HG02870 (cell line): ENCODE data around the gene PER1.
"Not testable (repeated sequence)": the region's sequence is repeated elsewhere in the genome, so short reads cannot be mapped to it uniquely, and the experiment has no call there.

Experiments used
- ATAC-seq: cut with Tn5 transposase; IDR thresholded peaks from one replicate; pipeline ENCODE4 v1.9.1; 2021; ENCODE audit warnings: mild to moderate bottlenecking, moderate library complexity; ENCODE audit not compliant: unreplicated experiment

PER1 gene

DNA sequence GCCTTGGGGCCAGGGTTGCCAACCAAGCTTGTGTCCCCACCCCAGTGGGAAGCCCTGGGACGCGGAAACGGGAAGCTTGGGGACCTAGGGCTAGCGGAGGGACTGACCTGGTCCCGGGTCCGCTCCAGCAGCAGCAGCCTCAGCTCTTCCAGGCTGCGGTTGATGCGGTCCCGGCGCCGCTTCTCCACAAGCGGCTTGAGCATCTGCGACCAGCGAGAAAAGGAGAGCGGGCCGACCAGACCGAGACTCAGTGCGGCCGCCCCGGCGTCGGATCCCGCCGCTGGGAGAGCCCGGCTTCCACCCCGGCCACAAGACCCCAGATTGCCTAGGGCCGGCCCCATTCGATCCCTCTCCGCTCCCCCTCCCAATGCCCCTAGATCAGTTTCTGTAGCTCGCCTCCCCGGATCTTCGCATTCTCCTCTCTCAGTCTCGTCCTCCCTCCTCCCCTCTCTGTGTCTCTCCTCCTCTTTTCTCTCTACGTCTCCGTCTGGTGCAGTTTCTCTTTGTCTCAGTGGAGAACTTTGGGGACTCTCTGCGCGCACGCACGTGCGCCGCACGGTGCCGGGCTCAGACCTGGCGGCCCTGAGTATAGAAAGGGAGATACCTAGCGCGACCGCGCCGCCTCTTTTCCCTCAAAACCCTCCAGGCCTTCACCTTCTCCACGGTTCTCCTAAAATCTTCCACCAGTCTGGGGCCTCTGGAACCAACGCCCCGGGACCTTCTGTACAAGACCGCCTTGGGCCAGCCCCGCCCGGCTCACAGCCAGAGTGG lies 29.1 kb downstream of the PER1 start:
- ATAC-seq, result no peak

DNA sequence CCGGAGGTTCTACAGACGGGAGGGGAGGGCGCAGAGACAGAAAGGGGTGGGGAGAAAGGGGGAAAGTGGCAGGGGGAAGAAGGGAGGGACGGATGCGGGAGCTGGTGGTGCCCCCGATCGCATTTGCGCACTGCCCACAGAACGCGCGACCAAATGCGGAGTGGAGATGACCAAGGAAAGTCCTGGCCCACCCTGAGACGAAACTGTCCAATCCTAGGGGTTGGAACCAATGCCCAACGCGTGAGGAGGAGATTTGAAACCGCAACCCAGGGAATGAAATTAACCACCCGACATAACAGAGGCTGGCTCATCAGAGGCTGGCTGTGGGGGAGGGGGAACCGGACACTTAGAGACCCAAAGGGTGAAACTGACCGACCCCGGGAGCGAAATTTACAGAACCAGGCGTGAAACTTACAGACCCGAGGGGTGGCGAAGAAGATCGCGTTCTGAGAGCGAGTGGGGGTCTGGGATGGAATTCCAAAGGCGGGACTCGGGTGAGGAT lies 29.7 kb downstream of the PER1 start:
- no peak for ATAC-seq

DNA sequence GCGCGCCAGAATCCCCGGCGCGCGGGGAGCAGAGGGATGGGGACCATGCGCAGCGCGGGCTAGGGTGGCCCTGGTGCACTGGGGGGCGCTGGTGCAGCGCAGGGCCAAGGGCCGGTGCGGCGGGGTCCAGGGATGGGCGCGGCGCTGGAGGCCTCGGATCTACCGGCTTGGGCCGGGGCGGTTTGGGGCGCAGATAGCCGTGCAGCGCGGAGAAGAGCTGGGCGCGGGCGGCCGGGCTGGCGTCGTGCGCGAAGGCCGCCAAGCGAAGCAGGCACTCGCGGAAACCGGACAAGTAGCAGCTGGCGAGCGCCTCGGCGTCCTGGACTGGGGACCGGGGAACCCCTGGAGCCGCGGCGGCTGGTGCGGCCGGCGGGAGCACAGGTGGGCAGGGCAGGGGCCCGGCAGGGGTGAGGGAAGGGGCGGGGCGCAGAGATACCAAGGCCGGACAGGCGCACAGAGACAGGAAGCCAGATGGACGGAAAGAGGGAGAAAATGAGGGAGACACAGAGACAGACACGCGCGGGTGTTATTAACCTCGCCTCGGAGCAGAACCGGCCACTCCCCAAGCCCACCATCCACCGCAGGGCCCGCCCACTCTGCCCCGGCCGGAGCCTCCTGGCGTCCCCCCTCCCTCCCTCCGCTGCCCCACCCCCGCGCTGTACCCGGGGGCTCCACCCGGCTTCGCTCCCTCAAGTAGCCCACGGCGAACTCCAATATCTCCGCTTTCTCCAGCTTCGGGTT lies 30.4 kb downstream of the PER1 start:
- ATAC-seq, result peak; percentile 23

DNA sequence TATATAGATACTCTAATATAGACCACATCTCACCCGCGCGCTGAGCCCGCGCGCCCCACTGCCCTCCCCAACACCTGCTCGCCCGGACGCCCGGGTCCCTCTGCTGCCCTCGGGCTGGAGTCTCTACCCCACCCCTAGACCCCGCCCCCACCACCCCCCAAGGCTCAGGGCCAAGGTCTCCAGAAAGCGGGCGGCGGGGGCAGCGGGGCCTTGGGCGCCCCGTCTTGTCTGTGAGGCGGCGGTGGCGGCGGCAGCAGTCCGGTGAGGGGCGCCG lies 30.9 kb downstream of the PER1 start:
- peak; percentile 1 for ATAC-seq

DNA sequence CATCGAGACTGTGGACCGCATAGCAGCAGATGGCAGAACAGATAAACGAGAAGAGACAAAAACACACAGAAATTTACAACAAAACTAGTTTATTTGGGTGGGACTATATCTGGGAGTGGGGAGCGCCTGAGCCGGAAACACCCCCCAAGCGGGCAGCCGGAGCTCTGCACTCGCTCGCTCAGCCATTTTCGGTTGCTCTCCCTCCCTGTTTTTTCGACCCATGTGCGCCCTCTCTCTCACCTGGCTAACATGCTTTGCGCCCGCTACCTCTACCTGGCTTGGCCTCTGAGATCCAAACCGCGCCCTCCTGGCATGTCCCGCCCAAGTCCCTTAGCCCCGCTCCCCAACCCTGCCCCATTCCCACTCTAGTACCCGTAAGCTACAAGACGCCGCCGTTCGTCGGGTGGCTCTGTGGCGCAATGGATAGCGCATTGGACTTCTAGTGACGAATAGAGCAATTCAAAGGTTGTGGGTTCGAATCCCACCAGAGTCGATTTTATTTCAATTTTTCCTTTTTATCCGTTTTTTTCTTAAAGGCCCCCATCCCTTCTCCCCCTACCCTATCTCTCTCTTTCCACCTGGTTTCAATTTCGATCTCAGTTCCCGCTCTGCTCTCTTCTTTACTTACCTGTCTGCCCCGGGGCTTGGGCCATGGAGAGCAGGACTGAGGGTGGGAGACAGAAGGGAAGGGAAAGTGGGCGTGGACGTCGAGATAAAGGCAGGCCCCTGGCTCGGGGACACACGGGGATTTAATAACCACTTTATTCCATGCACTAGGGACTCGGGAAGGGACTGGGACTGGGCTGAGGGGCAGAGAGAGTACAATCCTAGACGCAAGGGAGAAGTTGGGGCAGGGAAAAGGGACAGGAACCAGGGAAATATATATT lies 31.4 kb downstream of the PER1 start:
- no peak for ATAC-seq

DNA sequence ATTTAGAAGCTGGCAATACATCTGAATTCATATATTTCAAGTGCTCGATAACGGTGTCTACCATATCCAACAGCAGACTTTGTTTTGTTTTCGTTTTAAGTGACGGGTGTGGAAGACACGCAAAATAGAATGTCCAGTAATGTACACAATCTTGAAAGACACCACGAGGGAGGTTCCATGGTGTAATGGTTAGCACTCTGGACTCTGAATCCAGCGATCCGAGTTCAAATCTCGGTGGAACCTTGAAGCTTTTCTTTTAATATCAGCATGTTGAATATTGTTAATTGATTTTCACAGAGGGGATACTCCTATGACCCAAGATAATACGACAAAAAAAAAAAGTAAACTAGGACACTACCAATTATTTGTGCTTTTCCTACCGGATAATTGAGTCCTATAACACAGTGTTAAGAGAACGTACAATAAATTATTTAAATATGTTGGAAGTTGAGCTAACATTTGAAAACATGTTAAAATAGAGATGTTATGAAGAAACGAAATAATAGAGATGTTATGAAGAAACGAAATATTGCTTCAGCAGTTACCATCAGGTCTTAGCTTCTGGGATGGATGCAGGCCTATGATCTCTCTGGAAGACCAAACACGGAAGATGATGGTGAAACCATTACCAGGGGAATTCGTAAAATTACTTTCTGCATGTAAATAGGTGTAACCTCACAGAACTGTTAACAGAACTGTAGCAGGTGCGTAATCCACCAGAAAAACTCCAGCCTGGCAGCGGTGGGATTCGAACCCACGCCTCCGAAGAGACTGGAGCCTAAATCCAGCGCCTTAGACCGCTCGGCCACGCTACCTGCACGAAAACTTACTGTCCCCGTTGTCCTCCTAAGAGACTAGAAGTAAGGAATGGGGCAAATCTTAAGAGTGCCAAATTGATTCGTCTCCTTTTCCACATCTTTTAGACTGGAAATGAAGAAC lies 32.4 kb downstream of the PER1 start:
- ATAC-seq, result peak; percentile 25

DNA sequence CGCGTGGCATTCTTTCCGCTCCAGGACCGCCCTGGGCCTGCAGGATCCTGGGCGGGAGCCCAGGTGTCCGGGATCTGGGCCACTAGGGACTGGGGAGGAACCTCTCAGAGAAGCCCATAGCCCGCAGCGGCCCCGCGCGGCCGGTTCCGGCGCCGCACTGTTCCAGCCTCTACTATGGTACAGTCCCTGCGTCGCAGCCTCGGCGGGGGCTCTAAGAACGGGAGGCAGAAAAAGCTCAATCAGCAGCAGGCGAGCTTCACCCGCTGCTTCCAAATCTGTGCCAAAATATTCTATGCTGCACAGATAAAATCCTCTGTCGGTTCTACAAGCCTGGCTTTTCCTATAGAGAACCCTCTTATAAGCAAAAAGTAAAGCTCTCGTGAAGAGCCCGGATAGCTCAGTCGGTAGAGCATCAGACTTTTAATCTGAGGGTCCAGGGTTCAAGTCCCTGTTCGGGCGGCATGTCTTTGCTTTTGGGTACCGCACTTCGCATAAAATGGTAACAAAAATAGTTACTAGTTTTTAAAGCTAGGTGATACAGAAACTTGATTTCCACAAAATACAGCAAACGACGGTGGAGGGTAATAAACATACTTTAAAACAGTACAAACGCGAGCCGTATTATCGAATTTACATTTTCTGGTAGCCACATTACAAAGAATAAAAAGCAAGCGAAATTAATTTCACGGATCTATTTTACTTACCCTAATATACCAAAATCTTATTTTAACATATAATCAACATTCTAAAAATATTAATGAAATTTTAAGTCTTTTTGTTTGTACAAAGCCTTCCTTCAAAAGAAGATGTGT lies 33.2 kb downstream of the PER1 start:
- ATAC-seq, result peak; percentile 40

DNA sequence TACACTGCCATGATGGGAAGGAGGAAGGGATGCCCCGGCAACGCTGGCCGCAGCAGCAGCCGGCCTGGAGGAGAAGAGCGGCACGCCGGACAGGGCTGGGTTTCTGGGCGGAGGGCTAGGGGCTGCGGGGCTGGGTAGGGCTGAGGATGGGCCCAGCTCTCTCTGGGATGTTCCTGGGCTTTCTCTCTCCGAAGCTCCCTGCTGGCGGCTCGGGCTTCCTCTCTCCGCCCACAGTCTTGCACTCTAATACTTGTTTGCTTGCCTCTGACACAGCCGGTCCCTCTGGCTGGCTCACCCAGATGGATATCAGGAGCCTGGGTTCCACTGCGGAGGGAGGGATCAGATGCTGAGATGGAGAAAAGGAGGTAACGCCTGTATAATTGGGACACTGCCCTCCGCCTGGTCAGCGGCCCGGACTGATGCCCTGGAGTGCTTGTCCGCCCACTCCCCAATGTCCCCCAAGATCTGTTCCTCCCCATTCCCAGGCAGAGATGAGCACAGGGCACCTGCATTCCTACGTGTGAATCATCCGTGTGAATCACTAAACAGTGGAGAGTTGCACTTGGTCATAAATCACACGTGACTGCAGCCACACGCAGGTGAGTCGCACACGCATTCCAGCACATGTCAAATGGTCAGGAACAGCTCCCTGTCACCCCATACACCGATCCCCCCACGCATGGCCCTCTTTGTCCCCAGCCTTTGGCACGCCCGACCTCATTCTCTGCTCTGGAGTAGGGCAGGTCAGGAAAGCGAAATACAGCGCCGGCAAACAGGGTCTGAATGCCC lies 34.0 kb downstream of the PER1 start, which contains the start of gene ALOXE3:
TSS of gene ALOXE3 (minus strand) at position 535 of the 789 bp plus-strand sequence. CDS start at position 11, 524 bp downstream.
- no peak for ATAC-seq

DNA sequence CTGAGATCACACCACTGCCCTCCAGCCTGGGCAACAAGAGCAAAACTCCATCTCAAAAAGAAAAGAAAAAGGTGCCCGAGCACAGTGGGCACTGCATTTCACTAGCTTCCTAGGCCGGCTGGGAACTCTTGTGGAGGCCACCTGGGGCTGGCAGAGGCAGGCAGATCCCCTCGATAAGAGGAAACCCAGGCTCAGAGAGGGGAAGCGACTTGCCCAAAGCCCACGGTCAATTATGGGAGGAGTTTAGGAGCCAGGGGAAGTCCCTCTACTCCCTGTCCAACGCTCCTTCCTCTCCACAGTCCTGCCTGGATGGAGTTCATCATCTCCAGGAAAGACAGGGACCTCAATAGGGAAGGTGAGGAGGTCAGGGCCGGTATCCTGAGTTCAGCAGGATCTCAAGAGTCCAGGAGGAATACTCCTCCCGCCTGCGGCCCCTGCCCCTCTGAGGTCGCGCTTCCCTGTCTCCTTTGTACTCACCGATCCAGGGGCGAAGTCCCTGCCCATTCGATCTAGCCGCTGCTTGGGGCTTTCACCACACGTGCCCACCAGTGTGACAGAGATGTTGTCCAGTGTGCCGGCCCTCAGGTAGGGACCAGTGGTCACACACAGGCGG lies 34.7 kb downstream of the PER1 start:
- ATAC-seq, result no peak

DNA sequence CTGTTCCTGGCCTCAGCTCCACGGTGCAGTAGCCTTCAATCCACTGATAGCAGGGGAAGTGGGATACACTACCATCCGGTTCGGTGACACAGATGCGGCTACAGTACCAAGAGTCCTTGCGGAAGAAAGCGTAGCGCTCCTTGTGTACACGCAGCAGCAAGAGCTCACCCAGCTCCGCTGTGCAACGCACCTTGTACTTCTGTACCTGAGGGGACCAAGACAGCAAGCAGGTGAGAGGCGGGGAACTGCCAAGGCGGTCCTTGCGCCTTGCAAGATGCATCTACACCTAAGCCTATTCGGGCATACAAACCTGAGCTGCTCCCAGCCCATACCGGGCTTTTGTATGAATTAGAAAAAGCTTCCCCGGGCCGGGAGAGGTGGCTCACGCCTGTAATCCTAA lies 35.4 kb downstream of the PER1 start:
- no peak for ATAC-seq

DNA sequence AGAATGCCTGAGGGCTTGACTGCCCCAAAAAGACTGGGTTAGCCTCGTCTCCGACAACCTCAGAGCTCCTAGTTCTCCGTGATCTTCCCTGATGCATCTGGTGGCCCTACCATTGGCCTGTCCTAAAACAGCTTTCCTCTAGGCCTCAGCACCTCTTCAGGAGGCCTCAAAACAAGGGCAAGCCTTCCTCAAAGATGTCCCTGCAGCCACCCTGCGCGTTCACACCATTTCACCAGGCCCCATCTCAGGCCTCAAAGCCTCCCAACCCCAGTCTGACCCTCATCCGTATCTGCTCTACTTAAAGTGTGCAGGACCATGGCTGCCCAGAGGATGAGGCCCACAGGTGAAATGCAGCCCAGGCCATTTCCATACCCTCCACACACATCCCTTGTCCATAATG lies 41.3 kb downstream of the PER1 start:
- no peak for ATAC-seq

DNA sequence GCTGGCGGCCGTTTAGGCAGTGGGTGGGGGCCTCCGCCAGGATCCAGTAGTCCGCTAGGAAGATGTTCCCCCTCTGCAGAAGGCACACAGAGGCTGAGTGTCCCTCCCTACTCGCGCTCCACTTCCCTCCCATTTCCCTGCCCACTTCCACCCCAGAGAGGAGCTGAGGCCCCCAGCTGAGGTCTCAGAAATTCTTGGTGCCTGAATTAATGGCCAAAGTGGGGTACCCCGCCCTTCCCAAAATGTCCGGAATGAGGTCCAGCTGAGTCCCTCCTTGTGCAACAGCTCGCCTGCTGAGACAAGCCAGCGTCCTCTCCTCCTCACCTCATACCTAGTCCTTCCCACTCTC lies 41.8 kb downstream of the PER1 start:
- ATAC-seq, result no peak

DNA sequence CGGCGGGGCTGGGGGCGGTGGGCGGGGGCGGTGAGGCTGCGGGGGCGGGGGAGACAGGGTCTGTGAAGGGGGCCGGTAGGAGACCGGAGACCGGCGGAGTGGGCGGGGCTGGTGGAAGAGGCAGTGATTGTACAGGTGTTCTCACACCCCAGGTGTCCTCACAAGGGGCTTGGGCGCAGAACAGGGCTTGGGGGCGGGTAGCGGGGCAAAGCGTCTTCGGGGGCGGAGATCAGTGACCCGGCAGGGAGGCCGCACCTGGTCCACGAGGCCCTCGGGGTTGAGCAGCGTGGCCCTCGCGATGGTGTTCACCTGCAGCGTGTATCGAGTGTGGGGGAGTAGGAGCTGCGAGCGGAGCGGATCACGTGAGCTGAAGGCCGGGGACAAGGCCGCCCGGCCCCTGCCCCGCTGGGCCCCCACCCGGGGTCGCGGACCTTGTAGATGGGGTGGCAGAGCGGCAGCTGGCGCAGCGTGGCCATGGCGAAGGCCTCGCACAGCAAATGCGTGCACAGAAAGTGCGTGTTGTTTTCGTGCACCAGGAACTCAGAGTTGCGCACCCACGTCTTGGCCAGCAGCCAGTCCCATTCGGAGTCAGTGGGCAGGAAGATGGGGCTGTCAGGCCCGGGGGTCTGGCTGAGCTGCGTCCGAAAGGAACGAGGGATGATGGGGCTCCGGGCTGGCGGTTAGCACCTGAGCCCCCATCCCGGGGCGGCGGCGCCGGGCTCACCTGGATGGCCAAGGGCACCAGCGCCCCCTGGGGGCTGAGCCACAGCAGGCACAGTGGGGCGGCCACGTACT lies 42.3 kb downstream of the PER1 start:
- no peak for ATAC-seq

DNA sequence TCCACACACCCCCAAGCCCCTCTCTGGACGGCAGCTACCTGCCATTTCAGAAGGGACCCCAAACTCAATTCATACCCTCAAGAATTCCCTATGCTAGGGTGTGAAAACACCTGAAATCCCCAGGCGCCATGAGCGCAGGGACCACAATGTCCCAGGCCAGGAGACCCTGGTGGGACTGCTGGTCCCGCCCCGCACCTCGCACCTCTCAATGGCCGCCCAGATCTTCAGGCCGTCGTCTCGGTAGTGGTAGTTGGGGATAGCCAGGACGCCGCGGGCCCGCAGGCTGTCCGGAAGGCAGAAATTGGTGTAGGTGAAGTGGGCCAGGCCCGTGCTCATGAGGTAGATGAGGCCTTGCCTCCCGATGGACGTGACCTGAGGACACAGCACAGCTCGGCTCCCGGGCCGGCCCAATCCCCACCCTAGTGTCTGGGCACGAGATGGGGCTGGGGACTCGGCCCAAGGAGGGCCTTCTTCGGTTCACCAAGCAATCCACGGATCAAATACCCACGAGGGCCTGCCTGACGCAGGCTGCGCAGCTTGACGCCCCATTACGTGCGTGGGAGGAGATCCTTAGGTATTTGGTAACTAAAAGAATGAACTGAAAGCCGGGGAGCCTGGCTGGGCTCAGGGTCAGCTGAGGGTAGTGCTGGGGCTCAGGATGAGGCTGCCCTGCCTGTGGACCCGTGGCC lies 43.1 kb downstream of the PER1 start:
- no peak for ATAC-seq

DNA sequence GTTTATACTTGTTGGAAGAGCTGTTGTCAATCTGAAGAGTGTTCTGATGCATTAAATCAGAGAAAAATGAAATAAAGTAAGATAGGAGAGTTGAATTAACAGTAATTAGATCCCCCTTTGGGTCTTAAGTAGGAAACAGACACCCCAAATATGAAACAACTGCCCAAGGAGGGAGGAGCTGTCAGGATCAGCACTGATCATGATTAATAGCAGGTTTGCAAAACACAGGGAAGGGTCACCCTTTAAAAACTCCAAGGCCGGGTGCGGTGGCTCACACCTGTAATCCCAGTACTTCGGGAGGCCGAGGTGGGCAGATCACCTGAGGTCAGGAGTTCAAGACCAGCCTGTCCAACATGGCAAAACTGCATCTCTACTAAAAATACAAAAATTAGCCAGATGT lies 45.2 kb downstream of the PER1 start:
- not testable (repeated sequence) for ATAC-seq

DNA sequence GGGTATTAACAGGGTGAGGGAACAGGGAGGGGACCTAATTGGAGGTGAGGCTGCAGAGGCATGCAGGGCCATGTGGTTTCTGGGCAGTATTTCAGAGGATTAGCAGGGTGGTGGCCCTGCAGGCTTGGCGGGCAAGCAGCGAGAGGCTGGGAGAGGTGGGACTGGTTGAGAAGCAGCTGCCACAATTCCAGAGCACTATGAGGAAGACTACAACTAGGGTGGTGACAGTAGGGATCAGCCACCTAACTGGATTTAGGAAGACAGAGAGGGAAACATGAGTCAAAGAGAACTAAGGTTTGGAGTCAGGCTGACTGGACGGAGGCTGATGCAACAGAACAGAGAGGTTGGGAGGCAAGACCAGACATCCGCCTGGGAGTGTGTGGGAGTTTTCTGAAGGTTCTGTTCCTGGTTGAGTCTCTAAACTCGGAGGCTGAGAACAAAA lies 46.2 kb downstream of the PER1 start:
- no peak for ATAC-seq

DNA sequence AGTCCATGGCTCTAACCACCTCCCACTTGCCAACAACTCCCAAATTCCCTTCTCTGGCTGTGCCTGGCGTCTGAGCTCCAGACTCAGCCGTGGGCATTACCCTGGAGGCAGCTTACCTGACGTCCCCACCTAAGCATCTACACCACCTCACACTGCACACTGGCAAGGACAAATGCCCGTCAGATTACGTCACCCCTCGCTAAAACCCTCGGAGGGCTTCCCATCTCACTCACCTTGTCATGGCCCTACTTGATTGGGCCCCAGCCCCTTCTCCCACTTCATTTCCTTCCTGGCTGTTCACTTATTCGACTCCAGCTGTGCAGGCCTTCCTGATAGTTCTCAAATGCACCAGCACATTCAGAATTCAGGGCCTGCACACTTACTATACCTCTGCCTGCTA lies 47.3 kb downstream of the PER1 start:
- ATAC-seq, result no peak
